GM21423 (cell line): Measurements from ENCODE around the gene FLNC.

Experiments
- ATAC-seq: cut with Tn5 transposase; IDR thresholded peaks from one replicate; pipeline ENCODE4 v1.9.1; 2021; ENCODE audit warnings: mild to moderate bottlenecking, moderate library complexity; ENCODE audit not compliant: unreplicated experiment

Gene FLNC

DNA sequence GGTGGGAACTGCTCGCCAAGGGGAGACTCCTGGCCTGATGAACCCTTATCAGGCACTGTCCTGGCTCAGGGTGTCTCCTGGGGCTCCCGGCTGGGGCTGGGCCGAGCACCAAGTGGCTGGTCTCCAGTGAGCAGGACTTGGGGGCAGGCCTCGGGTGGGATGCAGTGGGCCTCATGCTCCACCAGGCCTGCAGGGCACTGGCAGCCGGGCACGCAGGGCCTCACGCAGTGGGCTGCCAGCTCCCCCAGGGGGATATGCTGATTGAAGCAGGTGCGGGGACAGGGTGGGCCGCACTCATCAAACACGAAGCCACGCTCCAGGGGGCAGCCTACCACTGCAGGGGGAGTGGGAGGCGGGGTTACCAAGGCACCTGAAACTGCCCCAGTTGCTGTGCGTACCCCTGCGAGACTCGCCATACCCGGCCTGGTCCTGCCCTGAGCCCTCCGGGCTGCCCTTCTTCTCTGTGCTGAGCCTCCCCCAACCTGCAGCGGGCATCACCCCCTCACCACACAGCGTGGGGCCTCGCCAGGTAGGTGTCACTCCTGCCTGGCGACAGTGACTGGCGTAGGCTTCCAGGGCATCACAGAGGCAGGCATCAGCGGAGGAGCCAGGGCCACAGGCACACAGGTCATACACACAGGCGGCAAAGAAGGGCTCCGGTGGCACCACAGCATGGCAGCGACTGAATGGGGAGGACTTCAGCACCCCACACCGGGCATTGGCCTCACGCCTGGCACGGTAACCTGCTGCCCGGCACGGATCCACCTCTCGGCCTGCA, 47.0 kb downstream of the FLNC start:
- ATAC-seq = no peak

DNA sequence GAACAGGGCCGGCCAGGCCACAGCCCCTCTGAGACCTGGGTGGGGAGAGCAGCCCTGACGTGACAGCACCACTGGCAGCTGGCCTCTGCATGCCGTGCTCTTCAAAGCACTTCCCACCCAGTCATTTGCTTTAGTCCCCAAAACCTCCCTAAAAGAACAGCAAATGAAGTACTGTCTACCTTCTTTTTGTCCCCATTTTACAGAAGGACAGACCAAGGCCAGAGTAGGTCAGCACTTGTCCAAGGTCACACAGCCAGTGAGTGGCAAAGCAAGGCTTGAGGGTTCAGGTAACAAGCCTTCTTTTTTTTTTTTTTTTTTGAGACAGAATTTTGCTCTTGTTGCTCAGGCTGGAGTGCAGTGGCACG, 47.5 kb downstream of the FLNC start:
- no peak for ATAC-seq

DNA sequence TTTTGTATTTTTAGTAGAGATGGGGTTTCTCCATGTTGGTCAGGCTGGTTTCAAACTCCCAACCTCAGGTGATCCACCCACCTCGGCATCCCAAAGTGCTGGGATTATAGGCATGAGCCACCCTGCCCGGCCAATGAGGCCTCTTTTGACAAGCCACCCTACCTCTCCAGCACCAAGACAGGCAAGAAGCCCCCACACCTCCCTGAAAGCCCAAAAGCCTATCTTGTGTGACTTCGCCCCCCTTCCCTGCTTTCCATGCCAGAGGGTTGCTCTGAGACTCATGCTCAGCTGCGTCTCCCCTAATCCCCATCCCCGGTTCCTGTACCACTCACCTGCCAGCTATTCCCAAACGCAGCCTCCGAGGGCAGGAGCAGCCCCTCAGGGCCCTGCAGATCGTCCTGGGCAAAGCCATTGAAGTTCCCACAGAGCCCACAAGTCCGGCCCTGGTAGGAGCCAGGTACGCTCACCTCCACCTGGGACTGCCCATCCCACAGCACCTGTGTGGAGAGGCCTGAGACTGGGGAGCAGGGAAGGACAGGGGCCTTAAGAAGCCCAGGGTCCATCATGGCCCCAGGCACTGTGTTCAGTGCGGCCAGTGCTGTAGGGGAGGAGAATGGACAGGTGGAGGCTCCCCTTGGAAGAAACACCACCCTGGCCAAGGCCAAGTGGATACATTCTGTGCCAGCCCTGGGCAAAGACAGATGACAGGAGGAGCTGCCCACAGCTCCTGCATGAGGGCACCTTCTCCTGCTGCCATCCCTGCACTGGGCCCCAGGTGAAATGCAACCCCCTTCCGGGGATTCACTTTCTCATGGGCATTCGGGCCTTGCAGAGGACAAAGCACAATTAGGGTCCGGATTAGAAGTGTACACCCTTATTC, 48.3 kb downstream of the FLNC start:
- ATAC-seq = no peak

GRCh38 chr7:128879461-128879938, 49.3 kb downstream of the FLNC start:
- no peak for ATAC-seq

GRCh38 chr7:128879939-128880746, 49.9 kb downstream of the FLNC start:
- ATAC-seq = no peak

DNA sequence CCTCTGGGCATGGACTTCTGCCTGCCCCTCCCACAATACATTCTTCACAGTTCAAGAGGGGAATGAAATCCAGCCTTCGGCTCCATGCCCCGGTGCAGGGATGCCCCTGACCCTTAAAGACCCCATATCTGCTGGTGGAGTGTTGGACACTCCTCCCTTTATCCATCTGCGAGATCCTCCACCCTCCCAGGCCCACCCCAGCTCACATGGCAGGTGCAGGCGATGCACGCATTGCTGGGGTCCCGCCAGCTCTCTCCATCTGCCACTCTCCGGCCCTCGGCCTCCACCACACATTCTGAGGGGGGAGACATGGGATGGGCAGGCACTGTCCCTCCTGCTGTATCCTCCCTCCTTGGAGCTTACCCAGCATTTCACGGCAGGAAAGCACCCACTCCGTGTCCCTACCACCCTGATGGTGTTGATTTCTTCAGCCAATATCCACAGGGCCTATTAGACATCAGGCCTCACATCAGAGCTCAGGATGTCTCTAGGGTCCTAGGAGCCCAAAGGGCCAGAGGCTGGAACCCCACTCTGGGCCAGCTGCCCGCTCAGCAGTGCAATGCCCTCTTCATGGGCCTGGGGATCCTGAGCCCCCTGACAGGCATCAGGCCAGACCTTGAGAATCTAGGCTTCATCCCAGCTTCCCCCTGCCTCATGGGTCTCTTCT, 50.7 kb downstream of the FLNC start:
- ATAC-seq = no peak

DNA sequence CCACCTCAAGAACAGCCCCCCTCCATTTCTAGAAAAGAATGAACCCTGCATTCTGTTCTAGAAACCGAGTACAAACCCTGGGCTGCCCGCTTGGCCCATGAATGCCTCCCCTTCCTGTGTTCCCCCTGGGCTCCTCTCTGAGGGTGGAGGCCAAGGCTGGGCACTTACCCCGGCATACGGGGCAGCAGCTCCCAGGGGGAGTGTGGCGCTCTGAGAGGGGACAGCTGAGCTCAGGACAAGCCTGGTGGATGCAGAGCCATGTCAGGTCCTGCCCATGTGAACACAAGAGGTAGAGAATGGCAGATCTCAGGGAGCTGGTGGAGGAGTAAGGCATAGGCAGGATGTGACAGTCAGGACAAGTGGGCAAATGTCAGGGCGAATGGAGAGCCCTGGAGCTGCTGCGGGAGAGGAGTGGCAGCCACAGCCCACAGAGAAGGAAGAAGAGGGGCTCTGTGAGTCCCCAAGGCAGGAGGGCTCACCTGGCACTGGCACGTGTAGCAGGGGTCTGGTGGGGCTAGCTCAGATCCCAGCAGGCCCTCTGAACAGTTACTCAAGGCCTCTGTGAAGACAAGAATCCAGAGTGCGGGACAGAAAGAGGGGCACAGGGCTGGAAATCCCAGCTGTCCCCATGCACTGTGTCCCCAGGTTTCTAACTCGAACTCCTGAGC, 51.4 kb downstream of the FLNC start:
- no peak for ATAC-seq

- ATAC-seq = no peak
These were observed 51.9 kb downstream of the FLNC start for GRCh38 chr7:128882134-128882533.

DNA sequence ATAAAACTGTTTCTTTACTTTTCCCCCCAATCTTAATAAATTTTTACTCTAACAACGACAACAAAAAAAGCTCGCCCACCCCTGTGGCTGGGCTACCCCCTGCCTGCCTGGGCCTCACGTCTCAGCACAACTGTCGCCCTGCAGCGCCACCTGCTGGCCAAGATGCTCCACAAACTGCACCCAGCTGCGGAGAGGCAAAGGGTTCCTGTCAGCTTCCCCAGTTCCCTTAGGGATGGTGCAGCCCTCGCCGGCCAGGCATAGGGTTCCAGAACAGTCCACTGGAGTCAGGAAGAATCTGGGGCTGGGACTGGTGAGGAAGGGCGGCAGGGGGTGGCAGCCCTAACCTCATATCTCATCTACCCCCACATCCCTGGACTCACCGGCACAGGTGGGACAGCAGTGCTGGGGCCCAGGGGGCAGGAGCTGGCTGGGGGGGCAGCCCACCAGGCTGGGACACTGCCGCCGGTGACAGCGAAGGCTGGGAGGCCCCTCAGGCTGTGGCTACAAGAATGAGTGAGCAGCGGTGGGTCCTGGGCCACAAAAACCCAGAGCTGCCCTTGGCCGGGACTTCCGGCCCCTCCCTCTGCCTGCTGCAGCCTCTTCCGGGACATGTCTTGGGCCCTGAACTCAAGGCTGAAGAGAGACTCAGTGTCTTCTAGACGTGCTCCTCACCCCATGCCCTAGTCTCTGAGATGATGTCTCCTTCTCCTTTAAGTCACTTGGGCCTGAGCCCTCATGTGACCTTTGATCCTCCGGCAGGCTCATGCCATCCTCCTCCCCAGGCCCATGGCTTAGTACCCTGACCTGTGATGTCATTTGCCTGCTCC, 53.6 kb downstream of the FLNC start:
- ATAC-seq = peak; percentile 52

DNA sequence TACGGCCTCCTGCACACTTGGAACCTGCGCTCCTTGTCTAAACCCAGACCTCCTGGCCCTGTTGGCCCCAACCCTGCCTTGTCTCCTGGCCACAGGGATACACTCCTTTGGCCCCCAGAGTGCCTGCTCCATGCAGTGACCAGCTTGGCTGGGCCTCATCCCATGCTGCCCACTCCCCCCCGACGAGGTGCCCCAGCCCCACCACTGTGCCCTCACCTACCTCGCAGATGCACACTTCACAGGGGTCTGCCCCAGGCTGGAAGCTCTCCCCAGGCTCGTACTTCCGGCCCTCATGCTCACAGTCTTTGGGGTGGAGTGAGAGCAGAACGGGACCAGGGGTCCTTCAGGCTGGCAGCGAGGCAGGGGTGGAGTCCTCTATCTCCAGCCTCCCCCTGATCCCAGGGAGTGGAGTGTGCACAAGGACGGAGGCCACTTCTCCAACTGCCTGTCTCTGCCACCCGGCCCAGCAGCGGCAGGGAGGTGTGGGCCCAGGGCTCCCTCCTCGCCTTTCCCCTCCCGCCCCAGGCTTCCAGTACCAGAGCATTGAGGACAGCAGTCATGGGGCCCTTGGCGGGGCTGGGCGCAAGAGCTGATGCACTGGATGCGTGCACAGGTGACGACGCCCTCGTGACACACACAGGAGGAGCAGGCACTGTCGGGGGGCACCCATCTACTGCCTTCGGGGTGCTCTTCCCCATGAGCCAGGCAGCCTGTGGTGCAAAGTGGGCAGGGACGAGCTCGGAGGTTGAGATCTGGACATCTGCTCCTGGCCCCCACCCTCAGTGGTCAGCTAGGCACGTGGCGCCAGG, 54.6 kb downstream of the FLNC start:
- ATAC-seq = no peak

GRCh38 chr7:128885370-128886187, 55.4 kb downstream of the FLNC start:
- no peak for ATAC-seq

DNA sequence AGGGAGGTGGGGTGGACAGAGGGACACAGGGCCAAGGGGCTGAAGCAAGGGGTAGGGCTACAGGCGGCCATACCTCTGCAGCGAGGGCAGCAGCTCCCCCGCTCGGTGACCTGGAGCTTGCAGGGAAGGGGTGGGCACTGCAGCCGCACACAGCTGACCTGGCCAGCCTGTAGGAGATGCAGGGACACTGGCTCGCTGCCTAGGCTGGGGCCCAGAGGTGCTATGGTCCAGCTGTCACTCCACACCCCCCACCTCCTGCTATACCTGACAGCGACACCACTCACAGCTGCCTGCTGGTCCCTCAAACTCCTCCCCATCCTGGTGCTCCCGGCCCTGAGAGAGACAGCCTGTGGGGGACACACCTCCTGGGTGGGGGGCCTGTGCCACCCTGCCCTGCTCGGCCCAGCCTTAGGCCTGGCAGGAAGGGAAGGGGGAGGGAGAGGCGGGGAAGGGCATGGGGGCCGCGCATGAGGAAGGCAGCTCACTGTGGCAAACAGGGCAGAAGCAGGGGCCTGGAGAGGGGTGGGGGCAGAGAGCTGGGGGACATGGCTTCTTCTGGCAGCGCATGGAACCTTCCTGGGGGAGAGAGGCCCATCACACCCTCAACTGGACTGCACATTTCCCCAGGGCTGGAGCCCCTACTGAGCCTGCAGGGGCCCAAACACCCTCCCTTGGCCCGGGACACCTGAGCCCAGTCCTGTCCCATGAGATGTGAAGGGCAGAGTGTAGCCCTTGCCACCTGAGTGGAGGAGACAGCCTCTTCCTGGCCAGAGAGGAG, 56.4 kb downstream of the FLNC start:
- no peak for ATAC-seq

- no peak for ATAC-seq
These were observed 57.2 kb downstream of the FLNC start for GRCh38 chr7:128887169-128888038.

DNA sequence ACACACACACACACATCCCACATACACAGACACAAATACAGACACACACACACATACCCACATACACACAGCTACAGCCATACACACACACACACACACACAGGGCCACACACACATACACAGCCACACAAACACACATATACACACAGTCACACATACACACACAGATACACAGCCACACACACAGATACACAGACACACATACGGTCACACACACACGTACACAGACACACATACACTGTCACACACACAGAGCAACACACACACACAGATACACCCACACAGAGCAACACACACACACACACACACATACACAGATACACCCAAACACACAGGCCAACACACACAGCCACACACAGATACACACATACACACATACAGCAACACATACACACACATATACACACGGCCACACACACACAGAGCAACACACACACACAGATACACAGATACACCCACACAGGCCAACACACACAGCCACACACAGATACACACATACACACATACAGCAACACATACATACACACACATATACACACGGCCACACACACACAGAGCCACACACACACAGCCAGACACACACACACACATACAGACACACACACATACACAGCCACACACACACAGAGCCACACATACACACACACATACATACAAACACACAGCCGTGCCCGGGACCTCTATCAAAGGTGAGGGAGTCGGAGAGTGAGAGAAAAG, 58.0 kb downstream of the FLNC start:
- ATAC-seq = no peak

DNA sequence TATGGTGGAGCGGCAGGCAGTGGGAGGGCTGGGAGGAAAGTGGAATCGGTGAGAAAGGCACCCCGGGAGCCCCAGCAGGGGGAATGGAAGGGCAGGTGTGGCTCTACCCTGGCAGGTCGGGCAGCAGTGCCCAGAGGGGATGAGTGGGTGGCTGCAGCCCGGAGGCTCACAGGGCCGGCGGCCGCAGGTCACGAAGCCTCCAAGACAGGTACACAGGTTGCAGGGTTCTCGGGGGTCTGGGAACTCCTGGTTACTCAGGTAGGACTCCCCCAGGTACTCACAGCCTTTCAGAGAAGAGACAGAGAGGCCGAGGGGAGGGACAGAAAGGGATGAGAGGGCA, 58.5 kb downstream of the FLNC start:
- no peak for ATAC-seq
